ENCODE data around the gene CBX6. TPM values are rescaled to one million over a fixed set of nuclear protein-coding genes. Genes with fewer than 3 reads are reported as not detected.

Gene CBX6
- total RNA-seq, 1 experiment from 2014 or later, result 136 TPM

GRCh38 chr22:38870312-38870741, 1.7 kb downstream of the CBX6 start:
- Histone ChIP-seq H3K36me3 (ENCODE audit: low read depth) (peaks cover 9% of the 10 kb centered on the region; the same call in 1 of the 2 replicates), H3K27ac (peak overlapping the region; percentile 52; the same call in 1 of the 2 replicates), H2AFZ (no peak overlapping the region), H3K9me2 (ENCODE audit: insufficient read depth) (no peaks in the 10 kb centered on the region), H3K79me2 (ENCODE audit: low read depth) (peaks cover 32% of the 10 kb centered on the region), H3K4me3 (peak overlapping the region; percentile 83), H3F3A (ENCODE audit: insufficient read depth, low read depth) (peaks cover 48% of the 10 kb centered on the region), H3K4me2 (peak overlapping the region; percentile 82), H3K9me3 (ENCODE audit: insufficient read depth, low read depth) (no peaks in the 10 kb centered on the region), H4K20me1 (ENCODE audit: insufficient read depth) (peaks cover 11% of the 10 kb centered on the region), H3K27me3 (ENCODE audit: insufficient read depth, low read depth) (no peaks in the 10 kb centered on the region), H3K4me1 (replicated peaks; ENCODE audit: insufficient read depth) (peaks cover 28% of the 10 kb centered on the region)
- peak; percentile 73 to 88 for DNase-seq
- TSS peak; percentile 21 for BruUV-seq (replicated peaks)
- intact Hi-C loops (cut with micrococcal nuclease; ENCODE audit: unreplicated experiment), result loop anchor here (1.0 to 5.0 kb wide), 7 partner anchors 102 to 1167 kb away; no protein-coding TSS in a partner anchor
- POLR2A ChIA-PET (ENCODE audit: unreplicated experiment), result interaction anchor here (0.6 to 1.0 kb wide), 6 partner anchors 15 to 1126 kb away, joined by 3 to 9 read pairs (median 4); no protein-coding TSS in a partner anchor
- TF ChIP-seq EZH2 (IDR thresholded peaks at IDR 0.05; ENCODE audit: low read depth) (no peak), CTCF (conservative IDR thresholded peaks at IDR 0.05) (peak; percentile 99)
- CTCF ChIA-PET, result interaction anchor here (0.6 to 3.3 kb wide), 8 partner anchors 51 to 338 kb away, joined by 3 to 18 read pairs (median 6); no protein-coding TSS in a partner anchor

- peaks cover 18% of the 10 kb centered on the region for H4K20me1 ChIP-seq (ENCODE audit: insufficient read depth)
- H2AFZ ChIP-seq, result no peak overlapping the region
- H3K79me2 ChIP-seq (ENCODE audit: low read depth), result peaks cover 32% of the 10 kb centered on the region
- ChIA-PET POLR2A (ENCODE audit: unreplicated experiment) (interaction anchor here (0.6 to 1.0 kb wide), 6 partner anchors 14 to 1127 kb away, joined by 3 to 9 read pairs (median 4); no protein-coding TSS in a partner anchor), CTCF (interaction anchor here (0.6 to 3.3 kb wide), 8 partner anchors 51 to 281 kb away, joined by 3 to 19 read pairs (median 8); no protein-coding TSS in a partner anchor)
- H3K36me3 ChIP-seq (ENCODE audit: low read depth), result peaks cover 9% of the 10 kb centered on the region; the same call in 1 of the 2 replicates
- TF ChIP-seq EZH2 (IDR thresholded peaks at IDR 0.05; ENCODE audit: low read depth) (no peak), CTCF (conservative IDR thresholded peaks at IDR 0.05) (no peak)
- BruUV-seq (replicated peaks), result no TSS peak
- no peak overlapping the region for H3K4me3 ChIP-seq
- intact Hi-C loops (cut with micrococcal nuclease; ENCODE audit: unreplicated experiment), result loop anchor here (1.0 to 5.0 kb wide), 8 partner anchors 101 to 1168 kb away; no protein-coding TSS in a partner anchor
- no peak for DNase-seq
- H3K4me1 ChIP-seq (replicated peaks; ENCODE audit: insufficient read depth), result peaks cover 28% of the 10 kb centered on the region
- no peak overlapping the region for H3K27ac ChIP-seq
- H3K9me2 ChIP-seq (ENCODE audit: insufficient read depth), result no peaks in the 10 kb centered on the region
- H3K4me2 ChIP-seq, result 0 out of 2 replicates have a peak overlapping the region, but pooled peaks have one; percentile 82
- H3K27me3 ChIP-seq (ENCODE audit: insufficient read depth, low read depth), result no peaks in the 10 kb centered on the region
- peaks cover 47% of the 10 kb centered on the region for H3F3A ChIP-seq (ENCODE audit: insufficient read depth, low read depth)
- no peaks in the 10 kb centered on the region for H3K9me3 ChIP-seq (ENCODE audit: insufficient read depth, low read depth)
Observed at GRCh38 chr22:38869663-38870062, 2.4 kb downstream of the CBX6 start.

GRCh38 chr22:38868886-38869381, 3.1 kb downstream of the CBX6 start:
- Histone ChIP-seq H3K27me3 (ENCODE audit: insufficient read depth, low read depth) (no peaks in the 10 kb centered on the region), H3K4me3 (no peak overlapping the region), H3K9me3 (ENCODE audit: insufficient read depth, low read depth) (no peaks in the 10 kb centered on the region), H2AFZ (no peak overlapping the region), H3K4me1 (replicated peaks; ENCODE audit: insufficient read depth) (peaks cover 23% of the 10 kb centered on the region), H4K20me1 (ENCODE audit: insufficient read depth) (peaks cover 24% of the 10 kb centered on the region), H3K4me2 (no peak overlapping the region), H3K36me3 (ENCODE audit: low read depth) (peaks cover 9% of the 10 kb centered on the region; the same call in 1 of the 2 replicates), H3F3A (ENCODE audit: insufficient read depth, low read depth) (peaks cover 47% of the 10 kb centered on the region), H3K9me2 (ENCODE audit: insufficient read depth) (no peaks in the 10 kb centered on the region), H3K27ac (no peak overlapping the region), H3K79me2 (ENCODE audit: low read depth) (peaks cover 32% of the 10 kb centered on the region)
- BruUV-seq (replicated peaks), result no TSS peak
- intact Hi-C loops (cut with micrococcal nuclease; ENCODE audit: unreplicated experiment), result loop anchor here (1.0 kb wide), 1 partner anchor 660 kb away; no protein-coding TSS in a partner anchor
- ChIA-PET CTCF (interaction anchor here (0.7 to 3.3 kb wide), 3 partner anchors 56 to 134 kb away, joined by 5 to 11 read pairs (median 10); no protein-coding TSS in a partner anchor), POLR2A (ENCODE audit: unreplicated experiment) (interaction anchor here (0.6 to 1.0 kb wide), 2 partner anchors 442 to 480 kb away, joined by 3 to 6 read pairs; no protein-coding TSS in a partner anchor)
- TF ChIP-seq EZH2 (IDR thresholded peaks at IDR 0.05; ENCODE audit: low read depth) (no peak), CTCF (conservative IDR thresholded peaks at IDR 0.05) (peak; percentile 98)
- peak in 1 of 2 experiments; percentile 81 for DNase-seq
